DOHH2 (cell line): ENCODE results near the gene HNRNPLL.

Source experiments
- CTCF ChIP-seq: fragments of 200-600 bp; sonication (generic); IDR thresholded peaks from one replicate; pipeline ENCODE4 v1.5.1; 2014; ENCODE audit warnings: antibody characterized with exemption, mild to moderate bottlenecking, low read depth, low read length; ENCODE audit not compliant: poor library complexity, severe bottlenecking
- EZH2phosphoT487 ChIP-seq: fragments of 200-600 bp; sonication (generic); IDR thresholded peaks from 2 replicates; pipeline ENCODE4 v1.6.1; 2017; ENCODE audit warnings: borderline replicate concordance, mild to moderate bottlenecking, antibody characterized with exemption, low read length, moderate library complexity, mixed read lengths

GRCh38 chr2:38650012-38650411, 47.3 kb upstream of the HNRNPLL start:
- no peak for TF ChIP-seq CTCF
- TF ChIP-seq EZH2phosphoT487 = no peak
